ENCODE measurements around the gene ABCA3. TPM values are rescaled to one million over a fixed set of nuclear protein-coding genes. Genes with fewer than 3 reads are reported as not detected.
"Not testable (repeated sequence)": the region's sequence is repeated elsewhere in the genome, so short reads cannot be mapped to it uniquely, and the experiment has no call there.

Gene ABCA3
- total RNA-seq (10 to 100 TPM in 1 of 5 experiments, 1 to 10 TPM in 4; 7.0 to 10.0 (median 8.1) TPM), polyA plus RNA-seq (1 to 10 TPM; 1.7 to 1.8 TPM), total RNA-seq (17.1 reads per million, percentile 47 among the genes with 10 or more reads in this experiment)

DNA sequence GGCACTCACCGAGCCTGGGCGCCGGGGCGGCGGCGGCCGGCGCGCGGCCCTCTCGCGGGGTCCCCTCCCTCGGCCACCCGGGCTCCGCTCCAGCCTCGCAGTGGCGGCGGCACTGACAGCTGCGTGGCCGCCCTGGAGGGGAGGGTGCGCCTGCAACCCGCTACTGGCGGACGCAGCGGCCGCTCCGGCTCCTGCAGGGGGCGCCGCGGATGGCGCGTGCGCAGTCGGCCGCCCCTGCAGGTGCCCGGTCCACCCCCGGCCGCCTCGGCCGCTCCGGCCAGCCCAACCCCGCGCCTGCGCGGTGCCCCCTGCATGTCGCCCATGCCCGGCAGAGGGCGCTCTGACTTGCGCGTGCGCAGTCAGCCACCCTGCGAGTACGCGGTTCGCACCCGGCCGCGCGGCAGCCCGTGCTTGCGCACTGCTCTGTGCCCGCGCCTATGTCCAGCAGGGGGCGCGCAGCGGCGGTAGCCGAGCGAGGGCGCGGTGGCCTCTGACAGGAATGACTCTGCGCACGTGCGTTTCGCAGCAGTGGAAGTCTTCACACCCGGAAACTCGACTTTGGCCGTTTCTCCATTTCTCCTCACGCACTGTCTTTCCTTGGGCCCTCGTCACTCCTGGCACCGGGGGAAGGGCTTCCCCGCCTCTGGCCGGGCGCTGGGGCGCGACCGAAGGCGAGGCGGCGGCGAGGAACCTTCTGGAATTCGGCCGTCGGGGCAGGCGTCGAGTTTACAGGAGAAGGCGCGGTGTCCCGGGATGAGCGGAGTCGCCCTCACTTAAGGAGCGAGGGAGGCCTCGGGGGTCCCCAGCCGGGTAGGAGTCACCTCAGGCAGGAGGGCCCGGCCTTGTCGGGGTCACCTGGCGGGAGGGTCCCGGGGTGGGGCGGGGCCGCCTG, at the start of gene ABCA3:
Gene ABCA3, minus strand, starts transcription at position 165 of the 892 bp plus-strand sequence. CDS start 14,262 bp downstream, outside the sequence.
- POLR2A ChIA-PET: no interaction called here
- Mint-ChIP-seq H3K36me3 (peaks cover 0 to 5% (median 0%) of the 10 kb centered on the region in 5 donors), H3K27ac (peak within 1 kb of the TSS in 7 of 9 donors; percentile 31 to 82 (median 64)), H3K4me1 (peaks cover 9 to 19% (median 16%) of the 10 kb centered on the region in 7 donors), H3K4me3 (peak within 1 kb of the TSS; percentile 78 to 91 (median 86)), H3K27me3 (peaks cover 0 to 40% (median 0%) of the 10 kb centered on the region in 5 donors), H3K9me3 (peaks cover 0 to 2% (median 0%) of the 10 kb centered on the region in 11 donors)
- Histone ChIP-seq H3K9me3 (ENCODE audit: control insufficient read depth in 2 of 3, low read length in 3 of 3) (no peaks in the 10 kb centered on the region), H3K36me3 (ENCODE audit: control insufficient read depth in 2 of 3, insufficient read depth in 3 of 3, low read length in 3 of 3) (no peaks in the 10 kb centered on the region), H3K27ac (ENCODE audit: low read depth, low read length) (peak within 1 kb of the TSS; percentile 15), H3K4me1 (ENCODE audit: control insufficient read depth in 2 of 2, insufficient read depth in 2 of 2, low read length in 2 of 2) (peaks cover 6 to 9% of the 10 kb centered on the region in 2 donors), H3K4me3 (ENCODE audit: low read length) (peak within 1 kb of the TSS; percentile 62), H3K27me3 (ENCODE audit: control insufficient read depth in 2 of 2, insufficient read depth in 2 of 2, low read length in 2 of 2) (no peaks in the 10 kb centered on the region)
- DNase-seq (peak; percentile 85 to 100 (median 93)), ATAC-seq (peak; percentile 96)
- intact Hi-C loops (cut with micrococcal nuclease): loop anchor here (1.0 to 2.0 kb wide), 8 partner anchors 73 to 160 kb away; partner anchors contain the start of genes CCNF (in 2 of the 2), RNPS1 (in 2 of the 2) and TEDC2 (in 1 of the 2)
- CTCF ChIA-PET: interaction anchor here (0.6 to 0.9 kb wide), 3 partner anchors 75 to 147 kb away, joined by 3 to 4 read pairs (median 3); no protein-coding TSS in a partner anchor

GRCh38 chr16:2388875-2389433, 48.4 kb upstream of the ABCA3 start:
- DNase-seq (no peak), ATAC-seq (no peak)
- Mint-ChIP-seq H3K9me3 (peaks cover 0 to 13% (median 6%) of the 10 kb centered on the region in 11 donors), H3K4me1 (peaks cover 0 to 6% (median 0%) of the 10 kb centered on the region in 7 donors), H3K4me3 (no peak overlapping the region), H3K36me3 (peaks cover 0 to 5% (median 0%) of the 10 kb centered on the region in 5 donors), H3K27ac (no peak overlapping the region), H3K27me3 (peaks cover 0 to 12% (median 9%) of the 10 kb centered on the region in 5 donors)
- Histone ChIP-seq H3K4me1 (ENCODE audit: control insufficient read depth in 2 of 2, insufficient read depth in 2 of 2, low read length in 2 of 2) (no peaks in the 10 kb centered on the region), H3K27me3 (ENCODE audit: control insufficient read depth in 2 of 2, insufficient read depth in 2 of 2, low read length in 2 of 2) (no peaks in the 10 kb centered on the region), H3K36me3 (ENCODE audit: control insufficient read depth in 2 of 3, insufficient read depth in 3 of 3, low read length in 3 of 3) (no peaks in the 10 kb centered on the region), H3K9me3 (ENCODE audit: control insufficient read depth in 2 of 3, low read length in 3 of 3) (peaks cover 0 to 5% (median 0%) of the 10 kb centered on the region in 3 experiments), H3K27ac (ENCODE audit: low read depth, low read length) (no peak overlapping the region), H3K4me3 (ENCODE audit: low read length) (no peak overlapping the region)
- ChIA-PET CTCF (no interaction called here), POLR2A (no interaction called here)
- intact Hi-C loops (cut with micrococcal nuclease): no loop called here

DNA sequence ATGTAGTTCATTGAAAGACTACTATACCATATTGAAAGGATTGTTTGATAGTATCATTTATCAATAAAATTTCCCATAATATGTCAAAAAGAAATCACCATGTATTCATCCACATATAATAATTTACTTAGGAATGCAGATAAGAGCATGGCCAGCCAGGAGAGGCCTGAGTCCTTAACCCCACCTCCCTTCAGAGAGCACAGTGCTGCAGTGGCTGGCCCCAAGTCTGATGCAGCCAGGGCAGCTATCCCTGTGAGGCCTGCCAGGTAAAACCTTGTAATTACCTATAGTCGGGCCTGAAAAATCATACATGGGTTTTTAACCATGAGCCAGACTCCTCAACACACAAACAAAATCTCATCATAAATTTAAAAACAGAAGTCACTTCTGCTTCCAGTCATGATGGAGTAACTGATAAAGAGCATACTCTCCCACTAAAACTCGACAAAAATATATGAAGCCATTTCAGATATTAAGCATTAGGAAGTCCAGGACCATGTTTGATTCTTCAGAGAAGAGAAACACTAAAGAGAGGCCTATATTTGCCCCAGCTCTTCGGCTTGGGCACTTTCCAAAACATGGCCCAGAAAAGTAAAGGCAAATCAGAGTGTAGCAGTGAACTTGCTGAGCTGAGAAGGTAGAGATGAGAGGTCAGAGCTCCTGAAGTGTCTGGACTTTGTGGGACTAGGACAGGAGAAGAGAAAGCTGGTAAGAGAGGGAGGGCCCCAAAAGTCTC, 47.8 kb upstream of the ABCA3 start:
- H3K27ac ChIP-seq (ENCODE audit: low read depth, low read length): no peak overlapping the region
- Mint-ChIP-seq H3K4me3 (no peak overlapping the region), H3K4me1 (peaks cover 0 to 6% (median 0%) of the 10 kb centered on the region in 7 donors), H3K9me3 (peaks cover 0 to 13% (median 6%) of the 10 kb centered on the region in 11 donors), H3K27ac (no peak overlapping the region), H3K27me3 (peaks cover 0 to 11% (median 9%) of the 10 kb centered on the region in 5 donors), H3K36me3 (peaks cover 0 to 5% (median 0%) of the 10 kb centered on the region in 5 donors)
- ATAC-seq (no peak), DNase-seq (no peak)
- H3K36me3 ChIP-seq (ENCODE audit: control insufficient read depth in 2 of 3, insufficient read depth in 3 of 3, low read length in 3 of 3): no peaks in the 10 kb centered on the region
- peaks cover 0 to 5% (median 0%) of the 10 kb centered on the region in 3 experiments for H3K9me3 ChIP-seq (ENCODE audit: control insufficient read depth in 2 of 3, low read length in 3 of 3)
- H3K4me3 ChIP-seq (ENCODE audit: low read length): no peak overlapping the region
- POLR2A ChIA-PET: no interaction called here
- intact Hi-C loops (cut with micrococcal nuclease): no loop called here
- no peaks in the 10 kb centered on the region for H3K4me1 ChIP-seq (ENCODE audit: control insufficient read depth in 2 of 2, insufficient read depth in 2 of 2, low read length in 2 of 2)
- CTCF ChIA-PET: no interaction called here
- no peaks in the 10 kb centered on the region for H3K27me3 ChIP-seq (ENCODE audit: control insufficient read depth in 2 of 2, insufficient read depth in 2 of 2, low read length in 2 of 2)

- ChIA-PET CTCF (no interaction called here), POLR2A (no interaction called here)
- Mint-ChIP-seq H3K4me1 (peaks cover 0 to 6% (median 0%) of the 10 kb centered on the region in 7 donors), H3K4me3 (no peak overlapping the region), H3K27me3 (peaks cover 0 to 17% (median 8%) of the 10 kb centered on the region in 5 donors), H3K9me3 (peaks cover 0 to 13% (median 6%) of the 10 kb centered on the region in 11 donors), H3K27ac (no peak overlapping the region), H3K36me3 (peaks cover 0 to 5% (median 0%) of the 10 kb centered on the region in 5 donors)
- Histone ChIP-seq H3K4me3 (ENCODE audit: low read length) (no peak overlapping the region), H3K27ac (ENCODE audit: low read depth, low read length) (no peak overlapping the region), H3K36me3 (ENCODE audit: control insufficient read depth in 2 of 3, insufficient read depth in 3 of 3, low read length in 3 of 3) (no peaks in the 10 kb centered on the region), H3K4me1 (ENCODE audit: control insufficient read depth in 2 of 2, insufficient read depth in 2 of 2, low read length in 2 of 2) (no peaks in the 10 kb centered on the region), H3K27me3 (ENCODE audit: control insufficient read depth in 2 of 2, insufficient read depth in 2 of 2, low read length in 2 of 2) (no peaks in the 10 kb centered on the region), H3K9me3 (ENCODE audit: control insufficient read depth in 2 of 3, low read length in 3 of 3) (peaks cover 0 to 5% (median 0%) of the 10 kb centered on the region in 3 experiments)
- ATAC-seq: no peak
- intact Hi-C loops (cut with micrococcal nuclease): no loop called here
- no peak for DNase-seq
Observed at GRCh38 chr16:2386990-2387389, 46.5 kb upstream of the ABCA3 start.

DNA sequence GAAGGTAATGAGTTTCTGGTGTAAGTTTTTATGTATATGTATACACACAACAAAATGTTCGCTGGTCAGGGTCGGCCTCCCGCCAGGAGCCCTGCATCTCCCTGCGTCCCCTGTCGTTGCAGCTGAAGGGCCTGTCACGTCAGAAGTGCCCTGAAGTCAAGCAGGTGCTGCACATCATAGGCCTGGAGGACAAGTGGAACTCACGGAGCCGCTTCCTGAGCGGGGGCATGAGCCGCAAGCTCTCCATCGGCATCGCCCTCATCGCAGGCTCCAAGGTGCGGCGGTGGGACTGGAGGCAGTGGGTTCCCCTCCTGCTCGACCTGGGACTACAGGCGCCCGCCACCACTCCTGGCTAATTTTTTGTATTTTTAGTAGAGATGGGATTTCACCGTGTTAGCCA, 45.5 kb upstream of the ABCA3 start:
- H3K4me3 Mint-ChIP-seq; H3K27me3 ChIP-seq (ENCODE audit: control insufficient read depth in 2 of 2, insufficient read depth in 2 of 2, low read length in 2 of 2); POLR2A ChIA-PET; H3K36me3 Mint-ChIP-seq; H3K27ac ChIP-seq (ENCODE audit: low read depth, low read length); ATAC-seq; DNase-seq; H3K36me3 ChIP-seq (ENCODE audit: control insufficient read depth in 2 of 3, insufficient read depth in 3 of 3, low read length in 3 of 3); H3K9me3 ChIP-seq (ENCODE audit: control insufficient read depth in 2 of 3, low read length in 3 of 3); intact Hi-C loops (cut with micrococcal nuclease); H3K4me1 Mint-ChIP-seq; H3K4me1 ChIP-seq (ENCODE audit: control insufficient read depth in 2 of 2, insufficient read depth in 2 of 2, low read length in 2 of 2); H3K27ac Mint-ChIP-seq; H3K4me3 ChIP-seq (ENCODE audit: low read length); CTCF ChIA-PET: not testable (repeated sequence)
- Mint-ChIP-seq H3K9me3 (peaks cover 0 to 13% (median 6%) of the 10 kb centered on the region in 11 donors), H3K27me3 (peaks cover 0 to 16% (median 10%) of the 10 kb centered on the region in 5 donors)

GRCh38 chr16:2385190-2385836, 44.8 kb upstream of the ABCA3 start:
- DNase-seq (no peak), ATAC-seq (no peak)
- Histone ChIP-seq H3K4me1 (ENCODE audit: control insufficient read depth in 2 of 2, insufficient read depth in 2 of 2, low read length in 2 of 2) (no peaks in the 10 kb centered on the region), H3K4me3 (ENCODE audit: low read length) (no peak overlapping the region), H3K27me3 (ENCODE audit: control insufficient read depth in 2 of 2, insufficient read depth in 2 of 2, low read length in 2 of 2) (no peaks in the 10 kb centered on the region), H3K27ac (ENCODE audit: low read depth, low read length) (no peak overlapping the region), H3K36me3 (ENCODE audit: control insufficient read depth in 2 of 3, insufficient read depth in 3 of 3, low read length in 3 of 3) (no peaks in the 10 kb centered on the region), H3K9me3 (ENCODE audit: control insufficient read depth in 2 of 3, low read length in 3 of 3) (peaks cover 0 to 5% (median 0%) of the 10 kb centered on the region in 3 experiments)
- Mint-ChIP-seq H3K27me3 (peaks cover 0 to 19% (median 10%) of the 10 kb centered on the region in 5 donors), H3K9me3 (peaks cover 0 to 13% (median 6%) of the 10 kb centered on the region in 11 donors), H3K27ac (no peak overlapping the region), H3K4me3 (no peak overlapping the region), H3K36me3 (peaks cover 0 to 3% (median 0%) of the 10 kb centered on the region in 5 donors), H3K4me1 (peaks cover 0 to 6% (median 0%) of the 10 kb centered on the region in 7 donors)
- intact Hi-C loops (cut with micrococcal nuclease): no loop called here
- CTCF ChIA-PET: no interaction called here
- POLR2A ChIA-PET: no interaction called here

Measured in naive thymus-derived CD4-positive, alpha-beta T cell (primary cell).